ENCODE results near the gene FERMT2.

DNA sequence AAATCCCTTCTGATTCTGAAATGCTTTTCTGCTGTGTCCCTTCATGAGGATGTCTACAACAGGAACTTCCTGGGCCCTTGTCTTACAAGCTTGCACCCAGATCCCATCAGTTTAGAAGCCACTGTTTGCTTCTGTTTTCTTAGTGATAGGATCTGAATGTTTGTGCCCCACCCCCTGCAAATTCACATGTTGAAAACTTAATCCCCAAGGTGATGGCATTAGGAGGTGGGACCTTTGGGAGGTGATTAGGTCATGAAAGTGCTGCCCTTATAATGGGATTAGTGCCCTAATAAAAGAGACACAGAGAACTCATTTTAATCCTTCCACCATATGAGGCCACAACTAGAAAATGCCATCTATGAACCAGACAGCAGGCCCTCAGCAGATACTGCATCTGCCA is 123.4 kb downstream of the FERMT2 start:
- TF ChIP-seq, protein P1, sequence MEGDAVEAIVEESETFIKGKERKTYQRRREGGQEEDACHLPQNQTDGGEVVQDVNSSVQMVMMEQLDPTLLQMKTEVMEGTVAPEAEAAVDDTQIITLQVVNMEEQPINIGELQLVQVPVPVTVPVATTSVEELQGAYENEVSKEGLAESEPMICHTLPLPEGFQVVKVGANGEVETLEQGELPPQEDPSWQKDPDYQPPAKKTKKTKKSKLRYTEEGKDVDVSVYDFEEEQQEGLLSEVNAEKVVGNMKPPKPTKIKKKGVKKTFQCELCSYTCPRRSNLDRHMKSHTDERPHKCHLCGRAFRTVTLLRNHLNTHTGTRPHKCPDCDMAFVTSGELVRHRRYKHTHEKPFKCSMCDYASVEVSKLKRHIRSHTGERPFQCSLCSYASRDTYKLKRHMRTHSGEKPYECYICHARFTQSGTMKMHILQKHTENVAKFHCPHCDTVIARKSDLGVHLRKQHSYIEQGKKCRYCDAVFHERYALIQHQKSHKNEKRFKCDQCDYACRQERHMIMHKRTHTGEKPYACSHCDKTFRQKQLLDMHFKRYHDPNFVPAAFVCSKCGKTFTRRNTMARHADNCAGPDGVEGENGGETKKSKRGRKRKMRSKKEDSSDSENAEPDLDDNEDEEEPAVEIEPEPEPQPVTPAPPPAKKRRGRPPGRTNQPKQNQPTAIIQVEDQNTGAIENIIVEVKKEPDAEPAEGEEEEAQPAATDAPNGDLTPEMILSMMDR (IDR thresholded peaks at IDR 0.05): no peak
- no peak for TF ChIP-seq POLR2A (IDR thresholded peaks at IDR 0.05)

All from testis (tissue), 2 donors.